HG02885 (cell line): ENCODE data around the gene GNB1L.
A peak's percentile ranks its signal among the peaks of the same experiment; 100 is the strongest.

Source experiments
- ATAC-seq: cut with Tn5 transposase; IDR thresholded peaks from one replicate; pipeline ENCODE4 v1.9.1; 2021; ENCODE audit warnings: mild to moderate bottlenecking; ENCODE audit not compliant: unreplicated experiment, poor library complexity

GNB1L gene

GRCh38 chr22:19867617-19868016 lies 12.9 kb upstream of the GNB1L start:
- ATAC-seq = no peak

GRCh38 chr22:19866665-19867009 lies 12.0 kb upstream of the GNB1L start:
- ATAC-seq = no peak

GRCh38 chr22:19865141-19865829 lies 10.6 kb upstream of the GNB1L start:
- ATAC-seq = no peak

- ATAC-seq = no peak
These were observed 9.9 kb upstream of the GNB1L start for GRCh38 chr22:19864538-19865106.

GRCh38 chr22:19863571-19863970 lies 8.9 kb upstream of the GNB1L start:
- ATAC-seq = no peak

GRCh38 chr22:19862619-19863246 lies 8.1 kb upstream of the GNB1L start:
- ATAC-seq = no peak

GRCh38 chr22:19859861-19860510 lies 5.3 kb upstream of the GNB1L start:
- no peak for ATAC-seq

- ATAC-seq = no peak
These were observed 2.7 kb upstream of the GNB1L start for GRCh38 chr22:19857382-19857781.

- ATAC-seq = peak; percentile 17
These were observed 1.1 kb upstream of the GNB1L start for GRCh38 chr22:19855504-19856409.

- peak; percentile 3 for ATAC-seq
These were observed 546 bp downstream of the GNB1L start for GRCh38 chr22:19853879-19854777.

- ATAC-seq = no peak
These were observed 1.4 kb downstream of the GNB1L start for GRCh38 chr22:19853058-19853878.

GRCh38 chr22:19852177-19852781 lies 2.4 kb downstream of the GNB1L start:
- no peak for ATAC-seq

- no peak for ATAC-seq
These were observed 3.1 kb downstream of the GNB1L start for GRCh38 chr22:19851291-19852176.

GRCh38 chr22:19850763-19851109 lies 3.9 kb downstream of the GNB1L start:
- ATAC-seq = no peak

GRCh38 chr22:19849835-19850762 lies 4.6 kb downstream of the GNB1L start:
- no peak for ATAC-seq
